ENCODE data around the gene FLRT3.

FLRT3 gene

GRCh38 chr20:14331646-14332045, 5.8 kb downstream of the FLRT3 start:
- DNase-seq (ENCODE audit: low read depth in 3 of 3, low spot score in 1 of 3): no peak

GRCh38 chr20:14319704-14320103, 17.7 kb downstream of the FLRT3 start:
- DNase-seq (ENCODE audit: low read depth in 3 of 3, low spot score in 1 of 3): no peak

GRCh38 chr20:14313341-14314020, 23.9 kb downstream of the FLRT3 start:
- DNase-seq (ENCODE audit: low read depth in 3 of 3, low spot score in 1 of 3): no peak

- no peak for DNase-seq (ENCODE audit: low read depth in 3 of 3, low spot score in 1 of 3)
Measured at GRCh38 chr20:14312001-14312400, 25.4 kb downstream of the FLRT3 start.

- no peak for DNase-seq (ENCODE audit: low read depth in 3 of 3, low spot score in 1 of 3)
Measured at GRCh38 chr20:14310977-14311627, 26.3 kb downstream of the FLRT3 start.

GRCh38 chr20:14307956-14308355, 29.5 kb downstream of the FLRT3 start:
- DNase-seq (ENCODE audit: low read depth in 3 of 3, low spot score in 1 of 3): no peak

GRCh38 chr20:14304472-14304871, 32.9 kb downstream of the FLRT3 start:
- no peak for DNase-seq (ENCODE audit: low read depth in 3 of 3, low spot score in 1 of 3)

- no peak for DNase-seq (ENCODE audit: low read depth in 3 of 3, low spot score in 1 of 3)
Measured at GRCh38 chr20:14303651-14304050, 33.8 kb downstream of the FLRT3 start.

- DNase-seq (ENCODE audit: low read depth in 3 of 3, low spot score in 1 of 3): no peak
Measured at GRCh38 chr20:14303106-14303505, 34.3 kb downstream of the FLRT3 start.

GRCh38 chr20:14299831-14300230, 37.6 kb downstream of the FLRT3 start:
- DNase-seq (ENCODE audit: low read depth in 3 of 3, low spot score in 1 of 3): no peak

GRCh38 chr20:14295770-14296309, 41.6 kb downstream of the FLRT3 start:
- DNase-seq (ENCODE audit: low read depth in 3 of 3, low spot score in 1 of 3): no peak

GRCh38 chr20:14295238-14295637, 42.2 kb downstream of the FLRT3 start:
- no peak for DNase-seq (ENCODE audit: low read depth in 3 of 3, low spot score in 1 of 3)

- no peak for DNase-seq (ENCODE audit: low read depth in 3 of 3, low spot score in 1 of 3)
Measured at GRCh38 chr20:14291502-14291901, 45.9 kb downstream of the FLRT3 start.

- no peak for DNase-seq (ENCODE audit: low read depth in 3 of 3, low spot score in 1 of 3)
Measured at GRCh38 chr20:14288341-14289330, 48.8 kb downstream of the FLRT3 start.

GRCh38 chr20:14284443-14284842, 53.0 kb downstream of the FLRT3 start:
- no peak for DNase-seq (ENCODE audit: low read depth in 3 of 3, low spot score in 1 of 3)

GRCh38 chr20:14282140-14282539, 55.3 kb downstream of the FLRT3 start:
- no peak for DNase-seq (ENCODE audit: low read depth in 3 of 3, low spot score in 1 of 3)

Data from stimulated activated CD4-positive, alpha-beta T cell treated with anti-CD3 and anti-CD28 coated beads, TNF-alpha, amount 100 ng/mL, for 1 hour (primary cell).